Activated naive CD4-positive, alpha-beta T cell treated with anti-CD3 and anti-CD28 coated beads, Interleukin-2, amount 50 U/mL, for 72 hours (primary cell): Measurements from ENCODE around the gene ACVR1B. TPM values are rescaled to one million over a fixed set of nuclear protein-coding genes. Genes with fewer than 3 reads are reported as not detected.

Source experiments
- ATAC-seq, 2 donors: fragments of 150-1000 bp; cut with Tn5 transposase; 2 replicates each; pipeline ENCODE4 v1.10.0; 2021; ENCODE audit warnings: mild to moderate bottlenecking in 2 of 2, moderate library complexity in 2 of 2
- DNase-seq, 2 donors: peaks; one replicate each; pipeline ENCODE4 v3.0.0; 2021 to 2022; ENCODE audit warnings: low spot score in 2 of 2
- H3K27ac Mint-ChIP-seq, 2 donors: one replicate each; pipeline ENCODE4 v1.8.0; 2022; ENCODE audit warnings: mild to moderate bottlenecking in 2 of 2, mixed read lengths in 2 of 2
- H3K36me3 Mint-ChIP-seq, 2 donors: one replicate each; pipeline ENCODE4 v1.8.0; 2022; ENCODE audit warnings: mixed read lengths in 2 of 2
- H3K9me3 Mint-ChIP-seq, 2 donors: one replicate each; pipeline ENCODE4 v1.8.0; 2022; ENCODE audit warnings: mixed read lengths in 2 of 2
- total RNA-seq, 2 donors: library from RNA; stranded (reverse); gene quantifications; one replicate each; pipeline ENCODE4 v1.2.3, GENCODE V29; 2022

Gene ACVR1B
- total RNA-seq, 2 donors from 2014 or later, result 5.2 to 9.0 TPM

- no peak overlapping the region for H3K27ac Mint-ChIP-seq
- H3K36me3 Mint-ChIP-seq, result no peaks in the 10 kb centered on the region
- H3K9me3 Mint-ChIP-seq, result no peaks in the 10 kb centered on the region
- no peak for DNase-seq
- no peak for ATAC-seq
Observed at GRCh38 chr12:51914034-51914923, 37.2 kb upstream of the ACVR1B start.

- ATAC-seq, result no peak
- H3K27ac Mint-ChIP-seq, result no peak overlapping the region
- no peaks in the 10 kb centered on the region for H3K36me3 Mint-ChIP-seq
- no peak for DNase-seq
- H3K9me3 Mint-ChIP-seq, result no peaks in the 10 kb centered on the region
Observed at GRCh38 chr12:51915003-51915625, 36.4 kb upstream of the ACVR1B start.

- DNase-seq (no peak), ATAC-seq (no peak)
- H3K9me3 Mint-ChIP-seq, result no peaks in the 10 kb centered on the region
- H3K36me3 Mint-ChIP-seq, result no peaks in the 10 kb centered on the region
- no peak overlapping the region for H3K27ac Mint-ChIP-seq
Observed at GRCh38 chr12:51915951-51916350, 35.5 kb upstream of the ACVR1B start.

GRCh38 chr12:51917041-51917590 is 34.4 kb upstream of the ACVR1B start:
- no peak for ATAC-seq
- Mint-ChIP-seq H3K36me3 (no peaks in the 10 kb centered on the region), H3K27ac (peak overlapping the region in 1 of 2 donors; percentile 38), H3K9me3 (no peaks in the 10 kb centered on the region)
- DNase-seq, result peak in 1 of 2 donors; percentile 37

GRCh38 chr12:51917746-51918453 is 33.6 kb upstream of the ACVR1B start:
- Mint-ChIP-seq H3K36me3 (no peaks in the 10 kb centered on the region), H3K27ac (peak overlapping the region in 1 of 2 donors; percentile 38), H3K9me3 (no peaks in the 10 kb centered on the region)
- peak in 1 of 2 donors; percentile 30 for DNase-seq
- ATAC-seq, result no peak

GRCh38 chr12:51920046-51920445 is 31.5 kb upstream of the ACVR1B start:
- ATAC-seq, result no peak
- DNase-seq, result peak in 1 of 2 donors; percentile 28
- no peaks in the 10 kb centered on the region for H3K9me3 Mint-ChIP-seq
- H3K36me3 Mint-ChIP-seq, result no peaks in the 10 kb centered on the region
- no peak overlapping the region for H3K27ac Mint-ChIP-seq

GRCh38 chr12:51921017-51921725 is 30.3 kb upstream of the ACVR1B start:
- no peak for ATAC-seq
- no peak for DNase-seq
- no peak overlapping the region for H3K27ac Mint-ChIP-seq
- no peaks in the 10 kb centered on the region for H3K9me3 Mint-ChIP-seq
- H3K36me3 Mint-ChIP-seq, result no peaks in the 10 kb centered on the region

GRCh38 chr12:51922146-51922545 is 29.4 kb upstream of the ACVR1B start:
- Mint-ChIP-seq H3K36me3 (no peaks in the 10 kb centered on the region), H3K9me3 (no peaks in the 10 kb centered on the region), H3K27ac (peak overlapping the region in 1 of 2 donors; percentile 50)
- DNase-seq (no peak), ATAC-seq (no peak)

- no peak for DNase-seq
- ATAC-seq, result peak in 1 of 2 donors; percentile 6
- H3K27ac Mint-ChIP-seq, result peak overlapping the region in 1 of 2 donors; percentile 50
- H3K36me3 Mint-ChIP-seq, result no peaks in the 10 kb centered on the region
- H3K9me3 Mint-ChIP-seq, result no peaks in the 10 kb centered on the region
Observed at GRCh38 chr12:51922762-51923505, 28.6 kb upstream of the ACVR1B start.

GRCh38 chr12:51923506-51924365 is 27.8 kb upstream of the ACVR1B start:
- DNase-seq (peak; percentile 64 to 73), ATAC-seq (peak; percentile 81 to 86)
- Mint-ChIP-seq H3K36me3 (no peaks in the 10 kb centered on the region), H3K9me3 (no peaks in the 10 kb centered on the region), H3K27ac (peak overlapping the region in 1 of 2 donors; percentile 41)

GRCh38 chr12:51924551-51925319 is 26.8 kb upstream of the ACVR1B start:
- Mint-ChIP-seq H3K36me3 (no peaks in the 10 kb centered on the region), H3K9me3 (no peaks in the 10 kb centered on the region), H3K27ac (peak overlapping the region in 1 of 2 donors; percentile 5)
- peak in 1 of 2 donors; percentile 44 for DNase-seq
- peak in 1 of 2 donors; percentile 19 for ATAC-seq

GRCh38 chr12:51925346-51926063 is 26.0 kb upstream of the ACVR1B start:
- Mint-ChIP-seq H3K27ac (peak overlapping the region in 1 of 2 donors; percentile 5), H3K36me3 (no peaks in the 10 kb centered on the region), H3K9me3 (no peaks in the 10 kb centered on the region)
- ATAC-seq, result no peak
- DNase-seq, result no peak

- H3K36me3 Mint-ChIP-seq, result no peaks in the 10 kb centered on the region
- ATAC-seq, result no peak
- no peak overlapping the region for H3K27ac Mint-ChIP-seq
- H3K9me3 Mint-ChIP-seq, result no peaks in the 10 kb centered on the region
- no peak for DNase-seq
Observed at GRCh38 chr12:51926064-51926632, 25.4 kb upstream of the ACVR1B start.
